ENCODE data around the gene ARL4D. TPM values are rescaled to one million over a fixed set of nuclear protein-coding genes. Genes with fewer than 3 reads are reported as not detected.

ARL4D gene
- total RNA-seq, 1 donor from 2014 or later, result 4.4 TPM

DNA sequence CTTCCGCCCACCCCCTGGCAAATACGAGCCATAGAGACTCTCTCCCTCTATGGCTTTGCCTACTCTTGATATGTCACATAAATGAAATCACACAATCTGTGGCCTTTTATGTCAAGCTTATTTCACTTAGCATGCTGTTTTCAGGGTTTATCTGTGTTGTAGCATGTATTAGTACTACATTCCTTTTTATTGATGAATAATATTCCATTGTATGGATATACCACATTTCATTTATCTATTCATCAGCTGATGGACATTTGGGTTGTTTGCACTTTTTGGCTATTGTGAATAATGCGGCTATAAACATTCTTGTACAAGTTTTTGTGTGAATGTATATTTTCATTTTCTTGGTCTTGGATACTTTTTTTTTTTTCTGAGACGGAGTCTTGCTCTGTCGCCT is 48.0 kb downstream of the ARL4D start:
- intact Hi-C loops (cut with DNase I), result no loop called here
- no peak for DNase-seq (ENCODE audit: low spot score)

DNA sequence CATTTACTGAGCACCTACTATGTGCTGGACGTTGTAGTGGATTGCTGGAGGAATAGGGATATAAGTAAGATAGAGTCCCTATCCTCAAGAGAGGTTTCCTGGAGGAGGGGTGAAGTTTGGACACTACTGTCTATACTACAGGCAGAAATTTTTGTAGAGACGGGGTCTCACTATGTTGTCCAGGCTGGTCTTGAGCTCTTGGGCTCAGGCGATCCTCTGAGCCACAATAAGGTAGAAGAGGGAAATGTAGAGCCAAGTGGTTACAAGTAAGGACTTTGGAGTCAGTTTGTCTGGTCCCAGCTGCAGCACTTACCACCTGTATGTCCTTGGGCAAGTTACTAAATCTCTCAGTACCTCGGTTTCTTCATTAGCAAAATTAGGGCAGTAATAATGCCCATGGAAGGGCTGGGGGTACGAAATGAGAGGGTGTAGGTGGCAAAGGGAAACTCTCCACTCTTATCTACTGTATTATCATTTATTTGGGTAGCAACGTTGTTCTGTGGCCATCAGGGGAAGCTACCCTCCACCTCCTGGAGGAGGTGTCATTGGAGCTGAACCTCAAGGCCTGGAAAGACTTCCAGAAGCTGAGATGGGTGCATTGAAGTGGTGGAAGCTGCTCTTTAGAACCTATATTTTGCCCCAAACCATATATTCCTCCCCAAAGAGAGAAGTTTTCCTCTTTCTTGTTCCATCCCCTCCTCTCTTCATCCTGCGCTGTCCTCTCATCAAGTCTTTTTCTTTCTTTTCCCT is 50.1 kb downstream of the ARL4D start:
- DNase-seq (ENCODE audit: low spot score), result no peak
- intact Hi-C loops (cut with DNase I), result no loop called here

DNA sequence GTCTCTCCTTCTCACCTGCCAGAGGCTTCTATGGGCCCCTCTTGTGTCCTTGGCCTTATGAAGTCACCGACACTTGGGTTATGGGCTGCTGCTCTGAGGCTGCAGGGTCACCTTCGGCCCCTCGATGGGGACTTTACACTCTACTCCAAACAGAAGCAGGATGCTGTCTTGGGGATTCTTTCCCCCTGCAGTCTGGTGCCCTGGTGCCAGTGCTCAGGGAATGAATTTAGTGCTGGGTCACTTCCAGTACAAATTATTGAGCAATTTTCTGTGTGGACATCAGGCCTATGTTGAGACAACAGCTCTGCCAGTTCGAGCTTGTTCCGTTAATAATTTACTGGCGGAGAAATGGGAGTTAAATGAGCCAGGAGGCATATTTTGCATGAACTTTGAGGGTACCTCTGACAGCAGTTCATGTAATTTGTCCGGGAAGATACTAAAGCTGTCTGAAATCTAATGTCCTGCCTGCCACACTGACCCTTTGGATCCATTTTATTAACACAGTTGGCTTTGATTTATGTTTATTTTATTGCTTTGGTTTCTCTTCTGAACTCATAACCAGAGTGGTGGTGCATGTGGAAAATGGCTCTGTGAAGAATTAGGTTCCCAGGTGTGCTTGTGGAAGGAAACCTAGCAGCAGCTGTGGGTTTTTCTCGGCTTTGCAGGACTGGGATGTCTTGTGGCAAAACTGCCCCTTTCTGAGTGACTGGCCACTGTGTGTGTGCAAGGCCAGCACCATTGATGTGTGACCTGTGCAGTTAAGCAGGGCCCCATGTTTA is 50.9 kb downstream of the ARL4D start:
- no peak for DNase-seq (ENCODE audit: low spot score)
- intact Hi-C loops (cut with DNase I), result no loop called here

Other genes starting within 250 kb of the ARL4D start
- gene NBR1, start 227.8 kb upstream of the ARL4D start, total RNA-seq, result 97.6 TPM
- 4.0 TPM for gene TMEM106A, start 187.1 kb upstream of the ARL4D start, total RNA-seq
- gene CCDC200, start 170.4 kb upstream of the ARL4D start, total RNA-seq, result not detected
- gene RNU2-1, start 165.0 kb upstream of the ARL4D start, total RNA-seq, result 6,310 TPM
- gene DHX8, start 85.0 kb downstream of the ARL4D start, total RNA-seq, result 32.7 TPM
- gene ETV4, start 147.3 kb downstream of the ARL4D start, total RNA-seq, result 3.5 TPM